HG02588 (cell line): ENCODE data around the gene CDH22.

Experiments used
- ATAC-seq: cut with Tn5 transposase; IDR thresholded peaks from one replicate; pipeline ENCODE4 v1.9.1; 2021; ENCODE audit warnings: mild to moderate bottlenecking, moderate library complexity; ENCODE audit not compliant: unreplicated experiment

Gene CDH22

DNA sequence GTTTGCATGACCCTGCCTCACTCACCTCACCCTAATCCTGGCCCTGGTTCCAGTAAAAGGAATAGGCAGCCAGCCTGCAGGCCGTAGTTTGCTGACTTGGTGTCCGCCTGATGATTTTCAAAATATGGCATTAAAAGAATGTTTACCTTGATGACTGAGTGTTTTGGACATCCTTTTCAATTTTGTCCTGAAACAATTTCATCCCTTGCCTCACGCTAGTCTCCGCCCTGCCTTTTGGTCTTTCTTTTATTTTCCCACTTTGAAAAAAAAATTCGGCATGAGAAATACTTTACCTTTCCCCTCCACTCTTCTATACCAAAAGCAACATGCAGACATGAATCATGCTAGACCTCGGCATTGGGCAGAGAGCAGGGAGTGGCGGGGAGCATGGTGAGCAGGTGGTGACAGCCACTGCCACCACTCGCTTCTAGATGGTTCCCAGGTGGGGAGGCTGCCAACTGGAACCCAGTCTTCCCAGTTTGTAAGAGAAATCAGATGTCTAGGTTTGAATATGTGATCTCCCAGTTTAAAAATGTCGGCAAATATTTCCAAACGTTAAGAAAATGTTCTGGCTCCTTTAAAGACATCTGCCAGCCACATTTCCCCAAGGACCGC is 180.8 kb downstream of the CDH22 start:
- ATAC-seq: no peak

DNA sequence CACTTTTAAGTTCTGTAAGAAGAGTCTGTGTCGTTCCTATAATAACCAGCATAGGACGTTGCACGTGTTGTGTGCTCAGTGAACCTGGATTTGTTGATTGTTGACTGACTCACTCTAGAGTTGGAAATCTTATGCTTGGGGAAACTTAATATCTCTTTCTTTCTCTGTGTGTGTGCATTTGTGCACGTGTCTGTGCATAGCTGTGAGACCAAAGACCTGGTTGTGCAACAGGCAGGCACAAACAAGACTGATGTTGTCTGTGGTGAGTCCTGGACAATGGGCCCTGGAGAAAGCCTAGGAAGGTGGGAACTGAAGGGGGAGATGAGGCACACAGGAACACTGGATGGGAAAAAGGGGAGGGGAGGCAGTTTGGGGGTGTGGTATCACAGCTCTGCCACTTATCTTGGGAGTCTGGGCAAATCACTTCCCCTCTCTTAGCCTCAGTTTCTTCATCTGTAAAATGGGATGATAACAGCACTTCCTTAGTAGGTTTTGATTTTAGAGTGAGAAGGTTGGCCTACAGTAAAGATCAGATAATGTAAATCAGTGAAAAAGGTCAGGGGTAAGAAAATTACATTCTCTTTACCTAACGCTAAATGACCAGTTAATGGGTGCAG is 181.8 kb downstream of the CDH22 start:
- no peak for ATAC-seq
